ENCODE data around the gene ANKS4B. TPM values are rescaled to one million over a fixed set of nuclear protein-coding genes. Genes with fewer than 3 reads are reported as not detected.
"Not testable (repeated sequence)": the region's sequence is repeated elsewhere in the genome, so short reads cannot be mapped to it uniquely, and the experiment has no call there.

Gene ANKS4B
- total and polyA plus RNA-seq, 4 donors, result 0.08 to 6.9 TPM; not detected in 2

DNA sequence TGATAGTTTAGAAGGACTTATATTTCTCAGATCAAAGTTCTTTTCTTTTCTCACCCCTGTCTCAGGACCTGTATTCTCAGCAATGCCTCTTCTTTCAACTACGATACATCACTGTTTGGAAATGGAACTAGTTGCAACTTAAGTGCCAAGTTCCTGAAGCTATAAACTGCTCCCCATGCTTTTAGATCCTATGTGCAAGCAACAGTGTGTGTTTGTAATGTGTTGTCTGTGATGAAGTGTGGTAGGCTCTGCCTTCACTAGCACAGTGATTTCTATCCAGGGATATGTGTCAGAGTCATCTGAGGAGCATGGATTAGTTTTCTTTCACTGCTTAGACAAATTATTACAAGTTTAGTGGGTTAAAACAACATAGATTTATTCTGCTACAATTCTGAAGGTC, 40.5 kb upstream of the ANKS4B start:
- 54 to 69% methylated on average over 1 of the region's 1 CpG for WGBS, 2 donors
- no peak for DNase-seq
- Histone ChIP-seq H3K27ac (ENCODE audit: low read depth in 1 of 2, low read length in 2 of 2) (no peak overlapping the region), H3K4me3 (ENCODE audit: low read length in 2 of 2) (no peak overlapping the region), H3K4me1 (ENCODE audit: control insufficient read depth in 1 of 2, insufficient read depth in 2 of 2, low read length in 2 of 2) (peaks cover 0 to 1% of the 10 kb centered on the region in 2 donors), H3K27me3 (ENCODE audit: control insufficient read depth in 1 of 2, insufficient read depth in 2 of 2, low read length in 1 of 2) (peaks cover 0 to 2% of the 10 kb centered on the region in 2 donors), H3K9me3 (ENCODE audit: control insufficient read depth, low read length) (peaks cover 4% of the 10 kb centered on the region), H3K36me3 (ENCODE audit: control insufficient read depth in 1 of 2, insufficient read depth in 2 of 2, low read length in 1 of 2) (no peaks in the 10 kb centered on the region)
- ATAC-seq (ENCODE audit: low FRiP score), result no peak
- intact Hi-C loops (cut with DNase I), result loop anchor here in 1 of 2 donors (5.0 kb wide), 1 partner anchor 84 kb away; the partner anchor contains the start of gene CRYM

DNA sequence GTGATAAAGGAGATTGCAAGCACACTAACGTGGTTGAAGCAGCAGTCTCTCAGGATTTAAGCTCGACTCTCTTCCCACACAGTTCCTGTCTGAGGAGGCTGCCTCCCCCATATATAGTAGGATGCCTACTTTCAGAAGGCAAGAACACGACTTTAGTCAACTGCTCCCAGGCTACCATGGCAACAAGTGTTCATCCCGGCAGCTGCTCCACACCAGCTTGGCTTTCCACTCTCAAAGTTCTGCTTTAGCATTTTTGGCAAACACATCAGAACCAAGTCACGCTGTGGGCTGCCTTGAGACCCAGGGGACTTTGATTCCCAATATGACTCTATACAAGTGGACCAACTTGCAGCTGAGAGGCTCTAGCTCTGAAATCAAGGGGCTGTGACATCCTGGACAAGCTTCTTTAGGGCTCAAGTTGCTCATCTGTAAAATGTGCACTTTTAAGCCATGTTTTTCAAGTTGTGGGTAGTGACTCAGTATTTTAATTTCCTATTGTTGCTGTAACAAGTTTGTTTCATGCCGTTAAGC, 38.7 kb upstream of the ANKS4B start:
- Histone ChIP-seq H3K27ac (ENCODE audit: low read depth in 1 of 2, low read length in 2 of 2) (no peak overlapping the region), H3K4me1 (ENCODE audit: control insufficient read depth in 1 of 2, insufficient read depth in 2 of 2, low read length in 2 of 2) (no peaks in the 10 kb centered on the region), H3K36me3 (ENCODE audit: control insufficient read depth in 1 of 2, insufficient read depth in 2 of 2, low read length in 1 of 2) (no peaks in the 10 kb centered on the region), H3K9me3 (ENCODE audit: control insufficient read depth, low read length) (peaks cover 4% of the 10 kb centered on the region), H3K27me3 (ENCODE audit: control insufficient read depth in 1 of 2, insufficient read depth in 2 of 2, low read length in 1 of 2) (peaks cover 0 to 2% of the 10 kb centered on the region in 2 donors), H3K4me3 (ENCODE audit: low read length in 2 of 2) (no peak overlapping the region)
- ATAC-seq (ENCODE audit: low FRiP score) (no peak), DNase-seq (no peak)
- WGBS, 2 donors, result 18 to 19% methylated on average over 6 of the region's 6 CpGs
- intact Hi-C loops (cut with DNase I), result loop anchor here in 1 of 2 donors (5.0 kb wide), 1 partner anchor 82 kb away; the partner anchor contains the start of gene CRYM

DNA sequence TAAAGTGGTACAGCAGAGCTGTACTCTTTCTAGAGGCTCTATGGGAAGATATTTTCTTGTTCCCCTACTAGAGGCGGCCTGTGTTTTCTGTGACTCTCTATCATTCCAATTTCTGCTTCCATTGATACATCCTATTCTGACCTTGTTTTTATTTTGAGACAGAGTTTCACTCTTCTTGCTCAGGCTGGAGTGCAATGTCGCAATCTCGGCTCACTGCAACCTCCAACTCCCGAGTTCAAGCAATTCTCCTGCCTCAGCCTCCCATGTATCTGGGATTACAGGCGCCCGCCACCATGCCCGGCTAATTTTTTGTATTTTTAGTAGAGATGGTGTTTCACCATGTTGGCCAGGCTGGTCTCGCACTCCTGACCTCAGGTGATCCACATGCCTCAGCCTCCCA, 38.2 kb upstream of the ANKS4B start:
- intact Hi-C loops (cut with DNase I), result not testable (repeated sequence)

DNA sequence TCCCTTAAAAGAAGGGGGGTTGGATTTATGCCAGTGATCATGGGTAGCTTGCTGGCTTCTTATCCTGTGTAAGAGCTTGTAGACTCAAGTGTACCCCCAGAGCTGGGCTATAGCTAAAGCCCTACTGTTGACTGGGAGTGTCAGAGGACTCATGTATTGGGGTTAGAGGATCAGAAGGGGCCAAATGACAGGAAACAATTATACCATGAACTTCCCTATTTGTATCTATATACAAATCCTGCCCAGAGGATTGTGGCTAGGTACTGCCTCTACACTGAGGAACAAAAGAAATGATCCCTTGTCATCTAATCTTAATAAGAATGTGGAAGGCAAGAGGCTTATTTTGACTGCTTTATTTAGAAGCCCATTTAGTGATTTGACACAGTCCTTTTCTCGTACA, 36.4 kb upstream of the ANKS4B start:
- Histone ChIP-seq H3K27ac (ENCODE audit: low read depth in 1 of 2, low read length in 2 of 2) (no peak overlapping the region), H3K4me3 (ENCODE audit: low read length in 2 of 2) (no peak overlapping the region), H3K36me3 (ENCODE audit: control insufficient read depth in 1 of 2, insufficient read depth in 2 of 2, low read length in 1 of 2) (no peaks in the 10 kb centered on the region), H3K27me3 (ENCODE audit: control insufficient read depth in 1 of 2, insufficient read depth in 2 of 2, low read length in 1 of 2) (no peaks in the 10 kb centered on the region), H3K4me1 (ENCODE audit: control insufficient read depth in 1 of 2, insufficient read depth in 2 of 2, low read length in 2 of 2) (no peaks in the 10 kb centered on the region), H3K9me3 (ENCODE audit: control insufficient read depth, low read length) (no peaks in the 10 kb centered on the region)
- ATAC-seq (ENCODE audit: low FRiP score) (no peak), DNase-seq (no peak)
- intact Hi-C loops (cut with DNase I), result no loop called here
- 89 to 92% methylated on average over 1 of the region's 1 CpG for WGBS, 2 donors

More for the DNA sequence above, 38.2 kb upstream of the ANKS4B start:
- H3K27me3 ChIP-seq (ENCODE audit: control insufficient read depth in 1 of 2, insufficient read depth in 2 of 2, low read length in 1 of 2); H3K4me1 ChIP-seq (ENCODE audit: control insufficient read depth in 1 of 2, insufficient read depth in 2 of 2, low read length in 2 of 2); H3K9me3 ChIP-seq (ENCODE audit: control insufficient read depth, low read length); H3K27ac ChIP-seq (ENCODE audit: low read depth in 1 of 2, low read length in 2 of 2); H3K36me3 ChIP-seq (ENCODE audit: control insufficient read depth in 1 of 2, insufficient read depth in 2 of 2, low read length in 1 of 2); ATAC-seq (ENCODE audit: low FRiP score); DNase-seq; H3K4me3 ChIP-seq (ENCODE audit: low read length in 2 of 2): not testable (repeated sequence)
- 95 to 97% methylated on average over 8 of the region's 8 CpGs for WGBS, 2 donors

DNA sequence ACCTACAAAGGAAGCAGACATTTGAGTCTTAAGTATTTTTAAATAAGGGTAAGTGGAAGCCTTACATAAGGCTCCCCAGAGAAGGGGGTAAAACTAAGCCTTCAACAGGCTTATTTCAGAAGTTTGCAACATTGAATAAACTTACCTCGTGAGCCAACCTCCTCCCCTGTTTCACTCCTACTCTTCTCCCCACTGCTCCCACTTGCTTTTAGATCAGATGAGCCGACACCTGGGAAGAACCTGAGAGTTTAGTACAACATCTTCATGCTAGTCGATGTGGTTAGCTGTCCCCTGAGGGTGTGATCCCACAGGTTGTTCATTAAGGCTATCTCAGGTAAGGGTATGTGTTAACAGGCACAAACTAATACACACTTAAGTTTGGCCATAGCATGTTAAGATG, 35.9 kb upstream of the ANKS4B start:
- intact Hi-C loops (cut with DNase I), result no loop called here

DNA sequence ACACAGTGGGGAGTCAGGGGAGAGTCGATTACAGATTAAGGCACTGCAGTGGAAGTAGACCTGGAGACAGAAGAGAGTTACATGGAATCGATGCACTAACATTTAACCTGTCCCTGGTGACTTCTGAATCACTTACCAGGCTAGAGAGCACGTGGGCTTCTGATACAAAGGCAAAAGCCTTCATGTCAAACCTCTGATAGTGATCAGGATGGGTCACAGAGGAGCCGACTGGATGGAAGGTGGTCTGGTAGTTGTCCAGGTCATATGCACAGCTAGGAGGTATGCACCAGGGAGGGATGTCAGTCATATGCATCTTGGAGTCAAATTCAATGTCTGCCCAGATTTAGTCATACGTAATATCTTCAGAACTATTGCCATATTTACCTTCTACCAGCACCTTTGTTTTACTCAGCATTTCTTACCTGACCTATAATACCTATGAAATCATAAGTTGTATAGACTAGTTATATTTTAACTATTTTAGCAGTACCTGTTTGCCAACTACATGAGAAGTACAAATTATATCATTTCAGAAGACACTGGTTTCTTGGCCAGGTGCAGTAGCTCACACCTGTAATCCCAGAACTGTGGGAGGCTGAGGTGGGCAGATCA, 33.8 kb upstream of the ANKS4B start:
- Histone ChIP-seq H3K27me3 (ENCODE audit: control insufficient read depth in 1 of 2, insufficient read depth in 2 of 2, low read length in 1 of 2) (no peaks in the 10 kb centered on the region), H3K9me3 (ENCODE audit: control insufficient read depth, low read length) (no peaks in the 10 kb centered on the region), H3K36me3 (ENCODE audit: control insufficient read depth in 1 of 2, insufficient read depth in 2 of 2, low read length in 1 of 2) (no peaks in the 10 kb centered on the region), H3K27ac (ENCODE audit: low read depth in 1 of 2, low read length in 2 of 2) (no peak overlapping the region), H3K4me1 (ENCODE audit: control insufficient read depth in 1 of 2, insufficient read depth in 2 of 2, low read length in 2 of 2) (no peaks in the 10 kb centered on the region), H3K4me3 (ENCODE audit: low read length in 2 of 2) (no peak overlapping the region)
- no peak for DNase-seq
- WGBS, 2 donors, result 80 to 85% methylated on average over 5 of the region's 5 CpGs
- intact Hi-C loops (cut with DNase I), result no loop called here
- no peak for ATAC-seq (ENCODE audit: low FRiP score)

More for the DNA sequence above, 35.9 kb upstream of the ANKS4B start:
- no peak overlapping the region for H3K4me3 ChIP-seq (ENCODE audit: low read length in 2 of 2)
- H3K9me3 ChIP-seq (ENCODE audit: control insufficient read depth, low read length), result no peaks in the 10 kb centered on the region
- no peak overlapping the region for H3K27ac ChIP-seq (ENCODE audit: low read depth in 1 of 2, low read length in 2 of 2)
- no peaks in the 10 kb centered on the region for H3K4me1 ChIP-seq (ENCODE audit: control insufficient read depth in 1 of 2, insufficient read depth in 2 of 2, low read length in 2 of 2)
- no peaks in the 10 kb centered on the region for H3K36me3 ChIP-seq (ENCODE audit: control insufficient read depth in 1 of 2, insufficient read depth in 2 of 2, low read length in 1 of 2)
- H3K27me3 ChIP-seq (ENCODE audit: control insufficient read depth in 1 of 2, insufficient read depth in 2 of 2, low read length in 1 of 2), result no peaks in the 10 kb centered on the region
- no peak for DNase-seq
- WGBS, 2 donors, result 88 to 89% methylated on average over 3 of the region's 3 CpGs
- no peak for ATAC-seq (ENCODE audit: low FRiP score)

DNA sequence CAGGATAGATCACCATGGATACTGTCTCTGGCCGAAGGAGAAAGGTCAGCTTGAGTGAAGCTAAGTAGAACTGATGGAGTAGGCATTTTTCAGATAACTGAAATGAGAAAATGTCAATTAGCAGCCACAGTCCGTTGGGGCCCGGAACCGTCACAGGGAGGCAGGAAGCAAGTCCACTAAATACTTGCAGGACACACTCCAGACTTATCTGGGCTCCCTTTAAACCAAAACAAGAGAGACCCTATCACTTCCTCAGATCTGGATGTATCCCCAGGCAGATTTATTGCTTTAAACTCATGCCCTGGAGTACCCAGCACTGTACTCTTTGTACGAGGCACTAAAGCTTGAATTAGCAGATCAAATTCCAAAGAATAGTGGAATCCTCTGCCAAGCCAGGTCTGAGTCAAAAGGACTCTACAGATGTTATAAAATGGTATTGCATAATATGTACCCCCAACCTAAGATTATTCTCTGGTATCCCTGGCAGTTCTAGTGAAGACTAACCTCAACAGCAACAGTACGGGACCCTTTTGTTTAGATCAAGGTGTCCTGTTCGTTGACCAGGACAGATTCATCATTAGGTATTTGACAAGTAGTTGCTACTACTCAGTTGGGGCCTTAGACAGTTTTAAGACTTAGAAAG, 30.2 kb upstream of the ANKS4B start:
- ATAC-seq (ENCODE audit: low FRiP score) (no peak), DNase-seq (no peak)
- Histone ChIP-seq H3K4me1 (ENCODE audit: control insufficient read depth in 1 of 2, insufficient read depth in 2 of 2, low read length in 2 of 2) (no peaks in the 10 kb centered on the region), H3K27ac (ENCODE audit: low read depth in 1 of 2, low read length in 2 of 2) (no peak overlapping the region), H3K4me3 (ENCODE audit: low read length in 2 of 2) (no peak overlapping the region), H3K36me3 (ENCODE audit: control insufficient read depth in 1 of 2, insufficient read depth in 2 of 2, low read length in 1 of 2) (no peaks in the 10 kb centered on the region), H3K27me3 (ENCODE audit: control insufficient read depth in 1 of 2, insufficient read depth in 2 of 2, low read length in 1 of 2) (no peaks in the 10 kb centered on the region), H3K9me3 (ENCODE audit: control insufficient read depth, low read length) (no peaks in the 10 kb centered on the region)
- WGBS, 2 donors, result 67 to 69% methylated on average over 7 of the region's 7 CpGs
- intact Hi-C loops (cut with DNase I), result no loop called here

DNA sequence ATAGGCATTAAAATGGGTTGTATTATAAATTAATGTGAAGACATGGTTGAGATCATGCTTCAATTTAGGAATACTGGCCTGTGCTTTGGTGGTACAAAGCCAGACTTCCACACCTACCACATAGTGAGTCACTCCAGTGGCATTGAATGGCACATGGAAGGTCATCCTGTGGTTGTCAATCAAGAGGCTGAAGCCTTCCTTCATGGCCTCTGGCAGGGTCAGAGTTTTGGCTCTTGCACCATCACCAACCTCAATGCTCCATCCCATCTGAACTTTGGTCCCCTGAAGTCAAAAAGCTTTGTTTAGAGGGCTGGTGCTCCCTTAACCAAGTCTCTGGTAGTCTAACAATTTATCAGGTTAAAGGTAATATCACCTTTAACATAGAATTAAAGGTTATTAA, 28.2 kb upstream of the ANKS4B start:
- Histone ChIP-seq H3K4me1 (ENCODE audit: control insufficient read depth in 1 of 2, insufficient read depth in 2 of 2, low read length in 2 of 2) (no peaks in the 10 kb centered on the region), H3K27me3 (ENCODE audit: control insufficient read depth in 1 of 2, insufficient read depth in 2 of 2, low read length in 1 of 2) (no peaks in the 10 kb centered on the region)
- no peak for DNase-seq

DNA sequence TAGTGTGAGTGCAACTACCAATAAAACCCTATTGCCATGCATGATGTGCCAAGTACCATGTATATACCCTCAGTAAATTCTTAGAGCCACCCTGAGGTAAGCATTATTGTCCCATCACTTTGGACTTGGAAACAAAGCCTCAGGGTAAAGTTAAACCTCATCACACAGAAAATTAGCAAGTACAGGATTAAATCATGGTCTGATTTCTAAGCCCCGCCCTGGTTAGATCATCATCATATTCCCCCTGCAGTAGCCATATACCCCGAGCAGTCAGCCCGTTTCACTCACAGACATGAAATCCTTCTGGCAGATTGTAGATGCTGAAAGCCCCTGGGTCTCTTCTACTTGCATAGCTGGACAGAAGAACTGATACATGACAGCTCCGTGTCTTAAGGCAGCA, 26.9 kb upstream of the ANKS4B start:
- intact Hi-C loops (cut with DNase I), result no loop called here
- Histone ChIP-seq H3K4me1 (ENCODE audit: control insufficient read depth in 1 of 2, insufficient read depth in 2 of 2, low read length in 2 of 2) (no peaks in the 10 kb centered on the region), H3K36me3 (ENCODE audit: control insufficient read depth in 1 of 2, insufficient read depth in 2 of 2, low read length in 1 of 2) (no peaks in the 10 kb centered on the region), H3K27me3 (ENCODE audit: control insufficient read depth in 1 of 2, insufficient read depth in 2 of 2, low read length in 1 of 2) (no peaks in the 10 kb centered on the region), H3K4me3 (ENCODE audit: low read length in 2 of 2) (no peak overlapping the region), H3K9me3 (ENCODE audit: control insufficient read depth, low read length) (no peaks in the 10 kb centered on the region), H3K27ac (ENCODE audit: low read depth in 1 of 2, low read length in 2 of 2) (no peak overlapping the region)
- 89 to 92% methylated on average over 4 of the region's 4 CpGs for WGBS, 2 donors
- no peak for DNase-seq
- no peak for ATAC-seq (ENCODE audit: low FRiP score)

More for the DNA sequence above, 28.2 kb upstream of the ANKS4B start:
- no peak for ATAC-seq (ENCODE audit: low FRiP score)
- Histone ChIP-seq H3K9me3 (ENCODE audit: control insufficient read depth, low read length) (no peaks in the 10 kb centered on the region), H3K36me3 (ENCODE audit: control insufficient read depth in 1 of 2, insufficient read depth in 2 of 2, low read length in 1 of 2) (no peaks in the 10 kb centered on the region), H3K27ac (ENCODE audit: low read depth in 1 of 2, low read length in 2 of 2) (no peak overlapping the region), H3K4me3 (ENCODE audit: low read length in 2 of 2) (no peak overlapping the region)
- intact Hi-C loops (cut with DNase I), result no loop called here
